Stimulated activated CD4-positive, alpha-beta T cell treated with anti-CD3 and anti-CD28 coated beads, Interleukin-4, amount 100 ng/mL, for 24 hours (primary cell): Measurements from ENCODE around the gene ST3GAL3.

Experiments used
- DNase-seq: peaks from one replicate; pipeline ENCODE4 v3.0.0-alpha.2; 2020

The ST3GAL3 gene

DNA sequence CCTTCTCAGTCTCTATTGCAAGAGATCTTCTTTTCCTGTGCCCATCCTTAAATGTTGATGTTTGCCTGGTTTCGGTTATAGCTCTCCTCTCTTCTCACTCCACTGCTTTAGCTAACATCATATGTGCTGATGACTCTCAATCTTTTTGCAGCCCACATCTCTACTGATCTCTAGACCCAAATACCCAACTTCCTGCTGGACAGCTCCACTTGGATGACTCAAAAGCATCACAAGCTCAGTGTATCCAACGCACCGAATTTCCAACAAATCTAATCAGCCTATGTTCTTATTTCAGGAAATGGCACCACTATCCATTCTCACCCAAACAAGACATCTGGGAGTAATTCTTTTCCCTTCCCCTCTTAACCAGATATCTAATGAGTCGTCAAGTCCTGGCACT, 147.1 kb downstream of the ST3GAL3 start:
- no peak for DNase-seq

DNA sequence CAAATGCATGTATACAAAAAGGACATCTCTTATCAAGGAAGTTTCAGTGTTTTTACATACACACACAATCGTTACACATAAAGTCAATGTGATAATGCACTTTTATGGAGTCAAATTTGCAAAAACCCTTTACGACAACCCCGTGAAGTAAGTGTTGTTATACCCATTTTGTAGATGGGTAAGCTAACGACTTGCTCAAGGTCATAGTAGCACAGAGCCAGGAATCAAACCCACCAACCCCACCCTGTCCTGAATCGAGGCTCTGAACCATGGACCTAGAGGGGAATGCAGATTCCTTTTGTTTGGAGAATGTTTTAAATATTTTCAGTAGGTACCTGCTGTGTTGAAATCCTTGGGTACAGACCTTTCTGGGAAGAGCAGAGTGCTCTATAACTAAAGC, 148.9 kb downstream of the ST3GAL3 start:
- DNase-seq: no peak

DNA sequence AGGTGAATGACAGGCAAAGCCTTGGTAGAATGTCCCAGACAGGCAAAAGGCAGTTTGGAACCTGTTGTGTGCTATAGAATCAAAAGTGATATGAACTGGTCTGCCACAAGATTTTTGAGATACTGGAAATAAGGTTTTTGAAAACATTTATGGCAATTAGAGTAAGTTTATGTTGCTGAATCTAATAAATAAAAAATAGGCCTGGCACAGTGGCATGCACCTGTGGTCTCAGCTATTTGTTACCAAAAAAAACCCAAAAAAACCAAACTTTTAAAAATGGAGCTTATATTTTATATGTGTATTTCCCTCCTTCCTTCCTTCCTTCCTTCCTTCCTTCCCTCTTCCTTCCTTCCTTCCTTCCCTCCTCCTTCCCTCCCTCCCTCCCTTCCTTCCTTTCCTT, 149.8 kb downstream of the ST3GAL3 start:
- DNase-seq: no peak

DNA sequence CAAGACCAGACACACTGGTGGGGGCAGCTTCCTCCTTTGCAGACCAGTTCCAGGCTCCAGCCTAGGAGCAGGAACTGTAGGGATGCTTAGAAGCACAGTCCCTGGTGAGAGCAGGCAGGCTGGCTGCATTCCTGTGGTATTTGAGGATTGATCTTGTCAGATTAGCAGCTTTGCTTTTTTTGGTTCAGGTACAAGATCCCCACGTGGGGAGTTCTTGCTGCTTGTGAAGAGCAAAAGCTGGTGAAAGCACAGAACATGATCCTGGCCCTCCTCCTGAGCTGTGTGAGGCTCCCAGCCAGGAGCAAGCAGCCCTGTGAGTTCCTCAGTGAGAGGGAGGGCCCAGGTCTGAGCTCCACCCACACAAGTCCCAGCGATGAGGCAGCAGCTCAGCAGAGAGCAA, 151.0 kb downstream of the ST3GAL3 start:
- no peak for DNase-seq

DNA sequence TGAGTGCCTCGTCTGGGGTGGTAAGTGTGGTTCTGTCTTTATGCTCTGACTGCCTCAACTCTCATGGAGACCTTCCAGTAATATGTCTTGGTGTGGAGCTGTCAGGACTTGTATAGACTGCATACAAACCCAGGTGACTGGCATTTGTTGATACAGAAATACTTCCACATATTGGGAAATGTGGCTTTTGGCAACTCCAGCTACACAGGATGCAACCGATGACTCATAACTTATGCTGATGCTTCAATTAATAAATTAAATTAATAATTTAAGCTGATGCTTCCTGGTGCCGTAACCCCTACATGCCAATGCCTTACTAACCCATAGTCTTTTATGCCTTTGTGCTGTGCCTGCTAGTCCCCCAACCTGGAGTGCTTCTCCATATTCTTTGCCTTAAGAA, 154.0 kb downstream of the ST3GAL3 start:
- DNase-seq: no peak

DNA sequence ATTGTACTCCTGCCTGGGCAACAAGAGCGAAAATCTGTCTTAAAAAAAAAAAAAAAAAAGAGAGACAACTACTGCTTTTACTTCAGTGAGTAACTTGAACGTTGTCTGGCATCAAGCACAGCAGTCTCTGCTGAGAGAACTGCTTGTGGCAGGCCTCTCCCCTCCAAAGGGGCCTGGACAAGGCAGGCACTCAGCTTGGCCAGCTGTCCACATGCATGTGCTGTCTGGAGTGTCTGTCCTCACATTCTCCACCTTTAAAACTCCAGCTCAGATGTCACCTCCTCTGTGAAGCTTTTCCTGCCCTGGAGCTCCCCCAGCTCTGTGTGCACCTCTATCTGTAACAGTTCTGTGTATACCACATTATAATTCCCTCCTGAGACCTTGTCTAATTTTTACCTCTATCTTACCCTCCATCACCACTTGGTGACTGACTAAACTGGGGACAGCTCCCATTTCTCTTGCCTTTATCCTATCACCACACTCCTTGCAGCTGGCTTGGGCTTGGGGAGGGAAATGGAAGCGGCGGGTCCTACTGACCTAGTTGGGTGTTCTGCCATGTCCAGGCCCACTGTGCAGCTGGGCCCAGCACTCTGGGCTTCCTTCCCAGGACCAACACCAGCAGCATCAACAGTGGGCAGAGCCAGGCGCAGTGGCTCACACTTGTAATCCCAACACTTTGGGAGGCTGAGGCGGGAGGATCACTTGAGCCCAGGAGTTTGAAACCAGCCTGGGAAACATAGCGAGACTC, 154.8 kb downstream of the ST3GAL3 start:
- no peak for DNase-seq

DNA sequence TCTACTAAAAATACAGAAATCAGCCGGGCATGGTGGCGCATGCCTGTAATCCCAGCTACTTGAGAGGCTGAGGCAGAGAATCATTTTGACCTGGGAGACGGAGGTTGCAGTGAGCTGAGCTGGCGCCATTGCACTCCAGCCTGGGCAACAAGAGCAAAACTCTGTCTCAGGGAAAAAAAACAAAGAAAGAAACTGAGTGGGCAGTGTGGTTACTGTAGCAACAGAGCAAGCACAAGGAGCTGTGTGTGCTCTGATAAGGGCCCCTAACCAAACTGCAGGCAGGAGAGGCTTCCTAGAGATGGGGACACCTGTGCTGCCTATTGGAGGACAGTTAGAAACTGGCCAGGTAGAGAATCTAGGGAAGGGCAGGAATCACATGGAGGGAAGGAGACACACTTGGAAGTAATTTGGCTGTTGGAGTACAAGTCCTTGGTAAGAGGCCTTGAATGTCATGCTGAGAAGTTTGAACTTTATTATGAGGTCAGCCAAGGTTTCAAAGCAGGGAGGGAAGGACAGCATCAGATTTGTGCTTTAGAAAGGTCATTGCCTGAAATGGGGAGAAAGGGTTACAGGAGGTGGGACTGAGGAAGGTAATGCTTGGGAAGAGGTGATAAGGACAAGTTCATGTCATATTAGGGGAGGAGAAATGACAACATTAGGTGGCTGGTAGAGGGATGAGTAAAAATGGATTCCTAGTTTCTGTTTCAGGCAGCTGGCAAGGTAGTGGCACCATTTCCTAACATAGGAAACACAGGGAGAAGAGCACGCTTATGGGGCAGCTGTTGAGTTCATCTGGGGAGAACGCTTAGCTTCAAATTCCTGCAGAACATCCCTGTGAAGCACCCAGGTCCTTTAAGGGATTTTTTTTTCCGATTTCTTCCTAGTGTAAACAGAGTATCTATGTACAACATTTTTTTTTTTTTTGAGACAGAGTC, 157.0 kb downstream of the ST3GAL3 start:
- no peak for DNase-seq

DNA sequence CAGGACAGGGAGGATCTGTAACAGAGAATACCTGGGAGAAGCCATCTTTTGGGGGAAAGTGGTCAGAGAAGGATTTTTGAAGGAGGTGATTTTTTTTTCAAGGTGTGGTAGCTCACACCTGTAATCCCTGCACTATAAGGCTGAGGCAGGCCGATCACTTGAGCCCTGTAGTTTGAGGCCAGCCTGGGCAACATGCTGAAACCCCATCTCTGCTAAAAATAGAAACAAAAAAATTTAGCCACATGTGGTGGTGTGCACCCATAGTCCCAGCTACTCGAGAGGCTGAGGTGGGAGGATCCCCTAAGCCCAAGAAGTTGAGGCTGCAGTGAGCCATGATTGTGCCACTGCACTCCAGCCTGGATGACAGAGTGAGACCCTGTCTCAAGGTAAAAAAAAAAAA, 158.9 kb downstream of the ST3GAL3 start:
- no peak for DNase-seq

DNA sequence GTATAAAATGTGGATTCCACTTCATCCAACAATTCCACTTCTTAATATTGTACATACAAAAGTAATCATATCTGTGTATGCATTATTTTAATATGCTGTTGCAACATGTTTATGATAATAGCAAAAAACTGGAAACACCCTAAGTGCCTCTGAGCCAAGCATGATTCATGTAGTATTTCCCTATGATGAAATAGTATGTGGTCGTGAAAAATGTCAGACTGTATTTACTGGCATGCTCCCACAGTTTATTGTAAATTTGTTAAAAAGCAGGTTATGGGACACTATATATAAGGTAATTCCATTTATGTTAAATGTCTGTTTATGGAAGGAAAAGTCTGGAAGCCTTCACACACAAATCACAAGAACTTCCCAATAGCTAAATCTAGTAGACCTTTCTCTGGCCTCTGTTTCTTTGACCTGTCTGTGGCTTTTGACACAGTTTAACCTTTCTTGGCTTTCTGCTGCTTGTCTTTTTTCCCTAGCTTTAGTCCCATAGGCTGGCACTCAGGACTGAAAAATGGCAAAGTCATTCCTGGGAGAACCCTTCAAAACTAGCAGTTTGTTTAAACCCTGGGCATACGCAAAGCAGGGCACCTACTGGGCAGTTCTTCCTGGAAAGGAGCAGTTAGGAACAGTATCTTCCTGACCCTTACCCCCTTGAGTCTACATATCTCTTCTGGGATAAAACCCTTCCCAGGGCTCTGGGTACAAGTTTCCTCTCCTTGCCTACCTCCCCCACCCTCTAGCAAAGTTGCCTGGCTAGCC, 160.8 kb downstream of the ST3GAL3 start:
- no peak for DNase-seq

DNA sequence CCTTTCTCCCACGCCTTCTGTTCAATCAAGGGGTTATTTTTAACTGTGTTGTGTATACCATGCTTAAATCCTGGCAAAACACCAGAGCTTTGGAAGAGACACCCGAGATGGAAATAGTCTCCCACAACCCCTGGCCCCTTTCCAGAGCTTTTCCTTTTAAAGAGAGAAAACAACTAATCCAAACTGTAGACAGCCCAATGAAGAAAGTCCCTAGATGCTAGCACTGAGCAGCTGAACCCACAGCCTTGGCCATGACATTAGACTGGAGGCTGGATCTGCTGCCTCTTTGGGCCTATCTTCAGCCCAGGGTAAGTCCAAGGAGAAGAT, 161.4 kb downstream of the ST3GAL3 start:
- no peak for DNase-seq

DNA sequence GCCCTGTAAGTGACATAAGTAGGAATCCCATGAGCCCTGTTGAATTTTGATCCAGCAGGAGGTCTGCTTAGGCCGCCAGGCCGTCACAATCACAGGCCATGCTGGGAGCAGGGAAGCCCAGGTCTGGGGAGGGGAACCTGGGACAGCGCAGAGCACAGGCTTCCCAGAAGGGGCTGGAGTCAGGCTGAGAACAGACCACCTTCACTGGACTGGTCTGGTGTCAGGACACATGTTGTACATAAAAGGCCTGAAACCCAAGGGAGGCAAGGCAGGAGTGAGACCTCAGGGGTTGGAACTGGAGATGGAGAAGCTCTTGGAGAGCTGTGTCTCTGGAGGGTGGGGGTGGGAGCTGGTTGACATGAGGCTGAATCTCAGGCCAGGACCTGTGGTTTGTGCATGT, 163.0 kb downstream of the ST3GAL3 start:
- no peak for DNase-seq

DNA sequence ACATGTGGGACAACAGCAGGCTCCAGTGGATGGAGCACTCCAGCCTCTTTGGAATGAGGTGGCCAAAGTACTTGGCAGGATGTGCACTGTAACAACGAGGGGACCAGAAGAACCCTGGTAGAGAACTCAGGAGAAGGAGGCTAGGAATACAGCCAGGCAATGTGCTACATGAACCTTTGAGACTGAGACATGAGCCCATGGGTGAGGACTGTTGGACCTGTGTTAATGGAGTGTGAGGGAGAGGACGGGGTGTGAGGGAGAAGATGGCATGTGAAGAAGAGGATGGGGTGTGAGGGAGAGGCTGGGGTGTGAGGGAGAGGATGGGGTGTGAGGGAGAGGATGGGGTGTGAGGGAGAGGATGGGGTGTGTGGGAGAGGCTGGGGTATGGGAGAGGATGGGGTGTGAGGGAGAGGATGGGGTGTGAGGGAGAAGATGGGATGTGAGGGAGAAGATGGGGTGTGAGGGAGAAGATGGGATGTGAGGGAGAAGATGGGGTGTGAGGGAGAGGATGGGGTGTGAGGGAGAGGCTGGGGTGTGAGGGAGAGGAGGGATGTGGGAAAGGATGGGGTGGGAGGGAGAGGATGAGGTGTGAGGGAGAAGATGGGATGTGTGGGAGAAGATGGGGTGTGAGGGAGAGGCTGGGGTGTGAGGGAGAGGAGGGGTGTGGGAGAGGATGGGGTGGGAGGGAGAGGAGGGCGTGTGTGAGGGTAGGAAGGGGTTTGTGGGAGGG, 164.0 kb downstream of the ST3GAL3 start:
- DNase-seq: no peak

DNA sequence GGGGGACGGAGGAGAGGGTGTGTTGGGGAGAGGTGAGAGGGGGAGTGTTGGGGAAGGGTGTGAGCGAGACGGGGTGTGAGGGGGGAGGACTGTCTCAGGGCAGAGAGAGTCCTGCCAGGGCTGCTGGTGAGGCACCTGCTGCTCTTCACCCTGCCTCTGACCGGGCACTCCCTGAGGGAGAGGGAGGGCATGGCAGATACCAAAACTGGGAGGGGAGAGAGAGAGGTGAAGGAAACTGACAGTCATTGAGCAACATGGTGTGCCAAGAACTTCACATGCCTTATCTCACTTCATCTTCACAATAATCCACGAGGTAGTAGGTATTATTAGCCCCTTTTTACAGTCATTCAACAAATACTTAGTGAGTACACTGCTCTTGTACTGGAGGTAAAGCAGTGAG, 164.9 kb downstream of the ST3GAL3 start:
- DNase-seq: no peak

DNA sequence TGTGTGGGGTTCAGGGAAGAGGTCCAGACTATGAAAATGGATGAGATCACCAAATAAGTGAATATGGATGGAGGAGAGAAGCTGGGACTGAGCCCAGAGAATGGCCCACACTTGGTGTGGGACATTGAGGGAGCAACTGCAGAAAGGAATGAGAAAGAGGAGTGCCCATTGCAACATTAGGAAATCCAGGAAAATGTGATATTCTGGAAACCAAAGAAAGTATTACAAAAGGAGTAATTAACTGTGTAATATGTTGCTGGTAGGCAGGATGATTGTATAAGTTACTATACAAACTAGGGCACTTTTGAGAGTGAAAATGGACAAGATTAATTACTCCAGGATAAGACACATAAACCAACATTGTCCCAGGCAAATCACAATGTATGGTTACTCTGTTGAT, 166.5 kb downstream of the ST3GAL3 start:
- no peak for DNase-seq

DNA sequence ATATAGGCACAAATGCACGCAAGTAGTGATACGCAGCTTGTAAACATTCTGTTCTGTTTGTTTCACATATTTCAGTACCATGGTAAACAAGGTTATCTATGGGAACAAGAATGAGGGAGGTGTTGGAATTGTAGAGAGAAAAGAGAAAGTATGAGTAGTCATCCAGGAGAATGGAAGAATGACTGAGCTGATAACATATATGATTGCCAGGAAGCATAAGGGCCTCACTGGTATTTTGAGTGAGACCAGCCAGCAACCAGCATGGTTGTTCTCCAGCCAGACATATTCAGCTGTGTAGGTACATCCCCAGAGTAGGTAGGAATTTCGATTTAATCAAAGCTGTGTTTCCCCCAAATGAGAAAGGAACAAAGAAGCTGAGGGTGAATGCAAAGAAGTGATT, 167.4 kb downstream of the ST3GAL3 start:
- no peak for DNase-seq

DNA sequence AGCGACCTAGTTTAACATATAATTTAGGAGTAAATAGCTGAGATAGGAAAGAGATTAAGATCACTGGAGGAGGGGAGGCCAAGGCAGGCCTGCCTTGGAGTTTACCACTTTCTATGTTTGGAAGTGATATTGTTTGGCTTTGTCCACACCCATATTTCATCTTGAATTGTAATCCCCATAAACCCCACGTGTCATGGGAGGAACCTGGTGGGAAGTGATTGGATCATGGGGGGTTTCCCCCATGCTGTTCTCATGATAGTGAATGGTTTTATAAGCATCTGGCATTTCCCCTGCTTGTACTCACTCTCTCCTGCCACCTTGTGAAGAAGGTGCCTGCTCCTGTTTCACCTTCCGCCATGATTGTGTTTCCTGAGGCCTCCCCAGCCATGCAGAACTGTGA, 168.0 kb downstream of the ST3GAL3 start:
- DNase-seq: no peak

DNA sequence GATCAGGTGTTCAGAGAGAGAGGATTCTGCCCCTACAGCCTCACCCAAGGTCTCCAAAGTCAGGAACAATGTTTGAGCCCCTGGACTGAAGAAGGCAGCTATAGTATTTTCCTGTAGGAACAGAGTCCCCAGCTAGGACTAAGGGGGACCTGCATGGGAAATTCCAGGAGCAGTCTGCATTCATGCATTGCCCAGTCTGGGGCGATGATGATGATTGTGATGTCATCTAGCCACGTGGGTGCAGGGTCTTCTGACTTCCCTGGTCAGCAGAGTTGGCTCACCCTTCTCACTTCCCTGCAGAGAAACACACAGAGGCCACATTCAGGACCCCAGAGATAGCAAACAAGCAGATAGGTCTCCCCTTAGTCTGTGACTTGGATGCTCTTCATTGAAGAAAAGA, 169.8 kb downstream of the ST3GAL3 start:
- DNase-seq: no peak

DNA sequence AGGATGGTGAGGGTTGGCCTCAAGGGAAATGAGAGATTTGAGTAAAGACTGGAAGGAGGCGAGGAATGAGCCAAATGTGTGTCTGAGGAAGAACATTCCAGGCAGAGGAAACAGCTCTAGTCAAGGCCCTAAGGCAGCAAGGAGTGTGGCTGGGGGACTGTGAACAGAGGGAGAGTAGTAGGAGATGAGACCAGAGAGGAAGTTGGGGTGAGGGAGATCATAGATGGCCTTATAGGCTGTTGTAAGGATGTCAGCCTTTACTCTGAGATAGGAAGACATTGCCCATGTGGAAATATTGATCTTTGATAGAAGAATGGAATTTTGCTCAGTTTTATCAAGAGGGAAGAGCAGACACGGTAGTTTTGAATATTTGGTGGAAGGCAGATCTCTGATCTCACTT, 171.1 kb downstream of the ST3GAL3 start:
- no peak for DNase-seq

DNA sequence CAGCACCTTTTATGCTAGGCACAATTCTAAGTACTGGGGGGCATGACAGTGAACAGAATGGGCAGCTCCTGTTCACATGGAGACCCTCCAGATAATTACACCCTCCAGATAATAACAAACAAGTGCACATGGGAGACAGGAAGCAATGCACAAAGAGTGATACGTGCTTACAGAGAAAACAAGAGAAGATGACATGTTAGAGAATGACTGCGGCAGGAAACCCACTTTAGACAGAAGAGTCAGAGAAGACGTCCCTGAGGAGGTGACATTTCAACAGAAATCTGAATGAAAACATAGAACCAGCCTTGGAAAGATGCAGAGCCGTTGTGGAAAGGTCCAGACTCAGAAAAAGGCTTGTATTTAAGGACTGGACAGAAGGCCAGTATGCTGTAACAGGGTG, 171.5 kb downstream of the ST3GAL3 start:
- DNase-seq: no peak

DNA sequence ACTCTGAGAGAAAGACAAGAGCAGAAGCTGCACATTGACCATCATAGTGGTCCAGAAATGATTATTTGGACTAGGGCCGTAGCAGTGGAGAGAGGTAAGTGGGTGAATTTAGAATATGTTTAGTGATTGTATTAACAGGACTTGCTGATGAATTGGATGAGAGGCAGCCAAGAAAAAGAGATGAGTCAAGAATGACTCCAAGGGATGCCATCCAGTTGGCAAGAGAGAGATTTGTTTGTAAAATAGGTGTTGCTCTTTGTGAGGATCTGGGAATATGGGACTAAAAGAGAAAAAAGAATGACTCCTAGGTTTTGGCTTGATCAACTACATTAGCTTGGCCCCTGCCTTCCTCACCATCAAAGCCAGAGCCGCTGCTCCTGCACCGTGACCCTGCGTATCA, 172.1 kb downstream of the ST3GAL3 start:
- DNase-seq: no peak

DNA sequence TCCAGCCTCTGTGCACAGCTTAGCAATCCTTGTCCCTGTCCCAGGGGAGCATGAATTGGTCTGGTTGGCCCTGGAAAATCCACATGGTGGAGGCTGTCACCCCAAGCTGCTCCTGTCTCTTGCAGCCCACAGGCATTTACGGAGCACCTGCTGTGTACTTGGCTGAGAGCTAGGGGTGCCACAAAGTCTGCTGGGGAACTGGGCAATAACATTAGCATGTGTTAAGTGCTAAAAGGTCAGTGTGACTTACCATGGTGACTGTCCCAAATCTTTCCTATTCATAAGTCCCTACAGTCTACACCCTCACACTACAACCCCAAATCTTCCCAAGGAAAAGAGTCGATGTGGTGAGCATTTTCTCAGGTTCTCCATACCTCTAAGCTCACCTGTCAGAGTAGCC, 172.7 kb downstream of the ST3GAL3 start:
- no peak for DNase-seq

DNA sequence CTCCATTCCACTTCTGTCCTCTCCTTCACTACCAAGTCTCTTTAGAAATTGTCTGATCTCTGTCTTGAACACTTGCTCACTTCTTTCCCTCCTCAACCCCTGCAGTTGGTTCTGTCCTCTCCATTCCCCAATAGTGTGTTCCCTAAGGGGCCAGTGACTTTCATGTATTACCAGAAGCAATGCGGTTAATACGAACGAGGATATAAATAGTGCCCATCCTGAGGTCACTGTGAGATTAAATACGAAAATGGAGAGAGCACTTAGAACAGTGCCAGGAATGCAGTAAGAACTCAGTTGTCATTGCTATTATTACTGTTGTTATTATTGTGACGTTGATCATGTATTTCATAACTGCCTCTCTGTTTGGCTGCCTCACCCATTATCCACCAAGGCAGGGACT, 173.3 kb downstream of the ST3GAL3 start:
- DNase-seq: no peak

DNA sequence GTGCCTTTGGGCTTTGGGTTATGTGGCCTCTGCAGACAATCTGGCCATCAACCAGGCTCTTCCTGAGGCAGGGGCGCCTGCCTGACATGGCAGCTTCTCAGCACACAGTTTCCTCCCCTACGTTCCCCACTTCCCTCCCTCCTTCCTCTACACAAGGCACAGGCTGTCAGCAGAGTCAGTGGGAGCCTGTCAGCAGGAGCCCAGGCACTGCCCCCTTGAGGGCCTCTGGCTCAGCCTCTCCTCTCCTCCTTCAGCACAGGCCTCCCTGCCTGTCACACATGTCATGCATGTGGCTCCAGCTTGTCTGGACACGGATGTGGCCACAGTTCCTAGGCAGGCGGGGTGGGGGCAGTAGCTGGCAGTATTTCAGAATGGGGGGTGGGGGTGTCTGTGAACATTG, 174.1 kb downstream of the ST3GAL3 start:
- DNase-seq: no peak
